KOPT-K1 (cell line): ENCODE data around the gene MAP3K10.
"Not testable (repeated sequence)": the region's sequence is repeated elsewhere in the genome, so short reads cannot be mapped to it uniquely, and the experiment has no call there.

ENCODE experiments used
- H3K27ac ChIP-seq: fragments of 200-600 bp; sonication (generic); 2 replicates; pipeline ENCODE4 v1.5.1; 2016; ENCODE audit warnings: antibody characterized with exemption, mild to moderate bottlenecking, low read depth, low read length; ENCODE audit not compliant: poor library complexity, severe bottlenecking
- H3K36me3 ChIP-seq: fragments of 200-600 bp; sonication (generic); 2 replicates; pipeline ENCODE4 v1.5.1; 2017; ENCODE audit warnings: antibody characterized with exemption, mild to moderate bottlenecking, low read length, moderate library complexity; ENCODE audit not compliant: insufficient read depth
- H3K9me3 ChIP-seq: fragments of 200-600 bp; sonication (generic); 2 replicates; pipeline ENCODE4 v1.5.1; 2017; ENCODE audit warnings: antibody characterized with exemption, low read length, mild to moderate bottlenecking; ENCODE audit not compliant: insufficient read depth, poor library complexity, severe bottlenecking

MAP3K10 gene

GRCh38 chr19:40163541-40164129, 27.6 kb upstream of the MAP3K10 start:
- no peak overlapping the region for H3K27ac ChIP-seq
- H3K36me3 ChIP-seq = no peaks in the 10 kb centered on the region
- H3K9me3 ChIP-seq = no peaks in the 10 kb centered on the region

DNA sequence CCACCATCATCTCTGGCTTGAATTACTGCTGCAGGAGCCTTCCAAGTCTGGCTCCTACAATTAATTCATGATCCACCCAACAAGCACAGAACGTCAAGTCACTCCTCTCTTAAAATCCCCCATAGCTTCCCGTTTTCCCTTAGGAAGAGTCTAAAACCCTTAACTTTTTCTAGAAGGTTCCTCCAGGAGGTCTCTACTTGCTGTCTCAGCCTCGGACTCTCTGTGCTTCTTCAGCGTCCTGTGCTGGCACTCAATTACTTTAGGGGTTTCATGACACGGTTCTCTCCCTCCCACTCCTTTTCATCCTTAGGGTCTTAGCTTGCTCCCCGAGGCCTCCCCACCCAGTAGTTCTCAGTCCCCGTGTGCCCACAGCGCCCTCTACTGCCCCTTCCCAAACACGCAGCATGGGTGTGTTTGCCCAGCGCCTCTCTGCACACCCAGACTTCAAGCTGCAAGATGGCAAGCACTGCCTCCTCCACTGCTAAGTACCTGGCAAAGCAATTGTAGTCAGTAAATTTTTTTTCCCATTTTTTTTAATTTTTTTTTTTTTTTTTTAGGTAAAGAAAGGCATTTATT, 25.8 kb upstream of the MAP3K10 start:
- Histone ChIP-seq H3K36me3 (no peaks in the 10 kb centered on the region), H3K27ac (no peak overlapping the region), H3K9me3 (no peaks in the 10 kb centered on the region)

- not testable (repeated sequence) for H3K36me3 ChIP-seq, H3K9me3 ChIP-seq, H3K27ac ChIP-seq
Observed at GRCh38 chr19:40169482-40170302, 21.5 kb upstream of the MAP3K10 start.

- H3K9me3 ChIP-seq, H3K36me3 ChIP-seq, H3K27ac ChIP-seq: not testable (repeated sequence)
Observed at GRCh38 chr19:40170303-40170989, 20.8 kb upstream of the MAP3K10 start.

- H3K9me3 ChIP-seq, H3K27ac ChIP-seq, H3K36me3 ChIP-seq: not testable (repeated sequence)
Observed at GRCh38 chr19:40171293-40171692, 19.9 kb upstream of the MAP3K10 start.

DNA sequence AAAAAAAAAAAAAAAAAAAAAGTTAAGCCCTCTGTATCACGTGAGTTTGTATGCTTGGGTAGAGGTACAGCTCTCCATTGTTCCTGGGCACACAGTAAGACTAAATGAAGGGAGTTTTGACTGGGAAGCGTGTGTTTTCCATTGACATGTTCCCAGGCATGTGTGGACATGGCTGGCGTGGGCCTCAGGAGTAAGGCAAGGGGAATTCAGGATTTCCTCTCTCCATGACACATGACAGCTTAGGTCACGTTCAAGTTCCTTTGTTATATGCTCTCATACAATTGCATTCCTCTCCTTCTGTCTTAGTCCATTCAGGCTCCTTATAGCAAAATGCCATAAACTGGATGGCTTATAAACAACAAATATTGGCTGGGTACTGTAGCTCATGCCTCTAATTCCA, 17.1 kb upstream of the MAP3K10 start:
- no peaks in the 10 kb centered on the region for H3K36me3 ChIP-seq
- H3K27ac ChIP-seq = no peak overlapping the region
- no peaks in the 10 kb centered on the region for H3K9me3 ChIP-seq

GRCh38 chr19:40175820-40176219, 15.4 kb upstream of the MAP3K10 start:
- Histone ChIP-seq H3K27ac (no peak overlapping the region), H3K9me3 (no peaks in the 10 kb centered on the region), H3K36me3 (no peaks in the 10 kb centered on the region)

DNA sequence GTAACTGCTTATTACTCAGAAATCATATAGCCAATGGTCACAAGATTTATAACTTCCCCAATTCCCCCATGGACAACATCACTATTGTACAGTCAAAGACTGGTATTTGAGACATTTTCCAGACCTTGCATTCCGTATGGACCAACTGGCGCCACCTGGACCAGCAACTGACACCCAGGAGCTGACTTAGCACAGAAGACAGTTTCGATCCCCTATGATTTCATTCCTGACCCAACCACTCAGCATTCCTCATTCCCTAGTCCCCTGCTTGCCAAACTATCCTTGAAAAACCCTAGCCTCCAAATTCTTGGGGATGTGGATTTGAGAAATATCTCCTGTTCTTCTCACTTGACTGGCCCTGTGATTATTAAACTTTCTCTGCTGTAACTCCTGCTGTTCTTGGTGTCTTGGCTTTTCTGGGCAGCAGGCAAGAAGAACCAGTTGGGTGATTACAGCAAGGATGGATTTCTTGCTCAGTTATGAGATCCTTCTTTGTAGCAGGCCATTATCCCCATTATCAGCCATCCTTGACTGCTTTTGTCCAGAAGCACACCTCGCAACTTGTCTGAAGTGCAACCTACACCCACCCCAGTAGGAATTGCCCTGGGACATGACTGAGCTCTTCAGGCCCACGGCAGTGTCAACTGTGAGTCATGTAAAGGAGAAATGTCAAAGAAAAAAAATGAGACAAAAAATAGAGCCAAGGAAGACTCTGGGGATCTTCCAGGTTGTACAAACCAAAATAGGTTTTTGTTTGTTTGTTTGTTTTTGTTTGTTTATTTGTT, 13.7 kb upstream of the MAP3K10 start:
- Histone ChIP-seq H3K27ac (no peak overlapping the region), H3K9me3 (no peaks in the 10 kb centered on the region), H3K36me3 (no peaks in the 10 kb centered on the region)

DNA sequence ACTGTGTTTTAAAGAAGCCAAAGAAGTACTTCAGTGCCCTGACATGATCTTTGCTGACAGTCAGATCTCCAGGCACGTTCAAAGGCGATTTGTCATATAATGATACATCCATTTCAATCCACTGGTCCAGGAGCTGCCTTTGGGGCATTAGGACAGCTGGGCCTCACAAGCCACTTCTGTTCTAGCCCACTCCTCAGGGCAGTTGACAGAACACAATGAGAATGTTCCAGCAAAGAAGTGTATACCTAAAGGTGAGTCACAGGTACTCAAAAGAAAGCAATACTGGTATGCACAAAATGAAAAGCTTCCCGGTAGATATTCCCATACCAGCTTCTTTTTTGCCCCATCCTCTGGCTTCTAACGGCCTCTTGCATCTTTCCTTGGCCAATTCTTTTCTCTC, 12.5 kb upstream of the MAP3K10 start:
- Histone ChIP-seq H3K27ac (no peak overlapping the region), H3K36me3 (no peaks in the 10 kb centered on the region), H3K9me3 (no peaks in the 10 kb centered on the region)

DNA sequence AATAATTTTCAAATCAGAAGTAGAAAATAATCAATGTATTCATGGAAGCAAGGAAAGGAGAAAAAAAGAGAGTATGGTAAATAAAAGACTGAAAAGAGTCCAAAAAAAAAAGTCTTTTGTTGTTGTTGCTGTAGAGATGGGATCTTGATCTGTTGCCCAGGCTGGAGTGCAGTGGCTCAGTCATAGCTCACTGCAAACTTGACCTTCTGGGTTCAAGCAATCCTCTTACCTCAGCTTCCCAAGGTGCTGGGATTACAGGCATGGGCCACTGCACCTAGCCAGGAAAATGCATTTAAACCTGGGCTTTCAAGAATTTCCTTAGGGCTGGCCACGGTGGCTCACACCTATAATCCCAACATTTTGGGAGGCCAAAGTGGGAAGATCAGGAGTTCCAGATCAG, 7.0 kb upstream of the MAP3K10 start:
- Histone ChIP-seq H3K36me3 (no peaks in the 10 kb centered on the region), H3K27ac (no peak overlapping the region), H3K9me3 (no peaks in the 10 kb centered on the region)

DNA sequence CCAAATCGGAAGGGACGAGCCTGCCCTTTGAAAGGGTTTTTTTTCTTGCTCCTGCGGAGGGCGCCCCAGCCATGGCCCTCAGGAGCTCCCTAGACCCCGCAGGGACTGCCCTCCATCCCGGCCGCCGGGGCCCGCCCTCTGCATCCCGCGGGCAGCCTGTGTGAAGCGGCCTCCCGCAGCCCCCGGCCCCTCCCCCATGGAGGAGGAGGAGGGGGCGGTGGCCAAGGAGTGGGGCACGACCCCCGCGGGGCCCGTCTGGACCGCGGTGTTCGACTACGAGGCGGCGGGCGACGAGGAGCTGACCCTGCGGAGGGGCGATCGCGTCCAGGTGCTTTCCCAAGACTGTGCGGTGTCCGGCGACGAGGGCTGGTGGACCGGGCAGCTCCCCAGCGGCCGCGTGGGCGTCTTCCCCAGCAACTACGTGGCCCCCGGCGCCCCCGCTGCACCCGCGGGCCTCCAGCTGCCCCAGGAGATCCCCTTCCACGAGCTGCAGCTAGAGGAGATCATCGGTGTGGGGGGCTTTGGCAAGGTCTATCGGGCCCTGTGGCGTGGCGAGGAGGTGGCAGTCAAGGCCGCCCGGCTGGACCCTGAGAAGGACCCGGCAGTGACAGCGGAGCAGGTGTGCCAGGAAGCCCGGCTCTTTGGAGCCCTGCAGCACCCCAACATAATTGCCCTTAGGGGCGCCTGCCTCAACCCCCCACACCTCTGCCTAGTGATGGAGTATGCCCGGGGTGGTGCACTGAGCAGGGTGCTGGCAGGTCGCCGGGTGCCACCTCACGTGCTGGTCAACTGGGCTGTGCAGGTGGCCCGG, 815 bp downstream of the MAP3K10 start:
- Histone ChIP-seq H3K27ac (peak overlapping the region; percentile 59), H3K9me3 (no peaks in the 10 kb centered on the region), H3K36me3 (no peaks in the 10 kb centered on the region)

DNA sequence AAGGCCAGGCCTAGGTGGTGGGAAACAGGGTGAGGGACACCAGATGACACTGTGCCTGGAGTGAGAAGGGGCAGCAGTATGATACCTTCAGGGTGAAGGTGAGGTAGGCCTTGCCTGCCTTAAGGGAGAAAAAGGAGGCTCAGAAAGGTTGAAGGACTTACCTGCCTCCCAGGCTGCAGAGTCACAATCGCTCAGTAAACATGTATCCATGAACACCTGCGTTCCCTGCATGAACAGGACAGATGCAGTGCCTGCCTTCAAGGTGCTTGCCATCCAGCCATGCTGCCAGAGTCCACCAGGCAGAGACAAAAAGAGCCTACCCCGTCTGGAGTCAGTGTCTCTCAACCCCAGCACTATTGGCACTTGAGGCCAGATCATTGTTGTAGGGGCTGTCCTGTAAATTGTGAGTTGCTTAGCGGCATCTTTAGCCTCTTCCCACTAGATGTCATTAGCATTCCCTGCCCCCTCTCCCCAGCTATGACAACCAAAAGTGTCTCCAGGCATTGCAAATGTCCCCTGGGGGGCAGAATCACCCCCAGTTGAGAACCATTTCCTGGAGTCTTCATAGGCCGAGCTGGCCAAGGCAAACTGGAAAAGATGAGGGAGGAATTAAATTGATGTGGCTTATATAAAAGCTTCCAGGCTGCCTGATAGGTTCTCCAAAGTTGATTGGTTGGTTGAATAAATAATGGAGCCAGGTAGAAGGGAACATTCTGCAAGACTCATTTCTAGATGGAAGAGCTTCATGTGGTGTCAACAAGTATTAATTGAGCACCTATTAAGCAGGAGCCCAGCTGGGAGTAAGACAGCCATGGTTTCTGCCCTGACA, 1.7 kb downstream of the MAP3K10 start:
- H3K9me3 ChIP-seq = no peaks in the 10 kb centered on the region
- H3K27ac ChIP-seq = no peak overlapping the region
- H3K36me3 ChIP-seq = no peaks in the 10 kb centered on the region

DNA sequence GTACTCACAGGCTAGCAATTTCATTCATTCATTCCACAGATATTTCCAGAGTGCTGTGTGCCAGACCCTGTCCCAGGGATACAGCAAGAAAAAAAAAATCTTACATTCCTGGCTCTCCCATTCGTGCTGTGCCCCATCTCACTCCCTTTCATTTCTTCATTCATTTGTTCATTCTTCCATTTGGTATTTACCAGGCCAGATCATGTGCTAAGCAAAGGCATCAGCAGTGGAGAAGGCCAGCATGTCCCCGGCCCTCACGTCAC, 2.3 kb downstream of the MAP3K10 start:
- H3K9me3 ChIP-seq = no peaks in the 10 kb centered on the region
- no peaks in the 10 kb centered on the region for H3K36me3 ChIP-seq
- no peak overlapping the region for H3K27ac ChIP-seq
